NT2/D1 (cell line): ENCODE measurements around the gene OPCML.

Experiments
- DNase-seq: peaks from one replicate; pipeline ENCODE4 v3.0.0-alpha.2; 2011; ENCODE audit warnings: low read depth, low spot score
- H3K27me3 ChIP-seq: 2 replicates; pipeline ENCODE4 v1.6.0; 2011; ENCODE audit warnings: mild to moderate bottlenecking; ENCODE audit not compliant: insufficient read length, insufficient read depth
- H3K36me3 ChIP-seq: 2 replicates; pipeline ENCODE4 v1.6.1; 2011; ENCODE audit warnings: mild to moderate bottlenecking, low read length, mixed read lengths; ENCODE audit not compliant: insufficient read depth, insufficient read length
- H3K4me1 ChIP-seq: 2 replicates; pipeline ENCODE4 v1.5.1; 2011; ENCODE audit not compliant: insufficient read depth, insufficient read length
- H3K4me3 ChIP-seq: 2 replicates; pipeline ENCODE4 v1.5.1; 2011; ENCODE audit warnings: low read depth; ENCODE audit not compliant: insufficient read length
- H3K9ac ChIP-seq: 2 replicates; pipeline ENCODE4 v1.6.0; 2011; ENCODE audit warnings: low read depth; ENCODE audit not compliant: insufficient read length
- H3K9me3 ChIP-seq: 2 replicates; pipeline ENCODE4 v1.5.1; 2011; ENCODE audit warnings: mild to moderate bottlenecking, low read length; ENCODE audit not compliant: insufficient read depth
- SUZ12 ChIP-seq: IDR thresholded peaks from 2 replicates; pipeline ENCODE4 v1.6.1; 2011; ENCODE audit not compliant: insufficient read length, insufficient read depth; ENCODE audit errors: extremely low read depth
- YY1 ChIP-seq: IDR thresholded peaks from 2 replicates; pipeline ENCODE4 v1.6.1; 2011; ENCODE audit not compliant: insufficient read length, insufficient read depth
- ZNF274 ChIP-seq: IDR thresholded peaks from 2 replicates; pipeline ENCODE4 v1.6.1; 2011; ENCODE audit warnings: mild to moderate bottlenecking, low read depth, low read length

Gene OPCML

GRCh38 chr11:133137270-133137669 lies 395.0 kb downstream of the OPCML start:
- H3K4me1 ChIP-seq: peaks cover 3% of the 10 kb centered on the region
- no peaks in the 10 kb centered on the region for H3K9me3 ChIP-seq
- no peak overlapping the region for H3K9ac ChIP-seq

DNA sequence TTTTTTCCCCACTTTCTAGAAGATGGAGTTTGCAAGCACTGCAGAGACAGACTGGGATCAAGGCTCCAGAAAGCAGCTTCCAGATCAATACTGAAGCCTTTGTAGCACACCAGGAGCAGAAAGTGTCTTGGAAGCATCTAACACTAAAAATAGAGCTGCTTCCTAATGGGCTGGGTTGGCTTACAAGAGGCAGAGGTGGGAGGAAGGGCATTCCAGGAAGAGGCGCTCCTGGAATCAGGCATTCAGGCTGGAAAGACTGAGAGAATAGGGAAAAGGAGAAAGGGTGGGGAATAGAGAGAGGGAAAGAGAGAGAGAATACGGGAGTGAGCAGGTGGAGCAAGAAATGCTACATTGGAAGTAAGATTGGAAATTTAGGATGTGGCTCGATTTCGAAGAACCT lies 395.9 kb downstream of the OPCML start:
- no peaks in the 10 kb centered on the region for H3K36me3 ChIP-seq
- no peak for TF ChIP-seq SUZ12
- no peak for TF ChIP-seq YY1
- TF ChIP-seq ZNF274: no peak
- no peak for DNase-seq
- H3K4me3 ChIP-seq: no peak overlapping the region
- H3K27me3 ChIP-seq: no peaks in the 10 kb centered on the region
- H3K4me1 ChIP-seq: peaks cover 3% of the 10 kb centered on the region
- H3K9me3 ChIP-seq: no peaks in the 10 kb centered on the region
- H3K9ac ChIP-seq: no peak overlapping the region

More at GRCh38 chr11:133137270-133137669, 395.0 kb downstream of the OPCML start:
- Histone ChIP-seq H3K36me3 (no peaks in the 10 kb centered on the region), H3K27me3 (no peaks in the 10 kb centered on the region), H3K4me3 (no peak overlapping the region)
- no peak for TF ChIP-seq YY1
- TF ChIP-seq SUZ12: no peak
- no peak for TF ChIP-seq ZNF274
- DNase-seq: no peak

- peaks cover 3% of the 10 kb centered on the region for H3K4me1 ChIP-seq
- peak; percentile 75 for DNase-seq
- H3K27me3 ChIP-seq: no peaks in the 10 kb centered on the region
- TF ChIP-seq ZNF274: no peak
- TF ChIP-seq YY1: no peak
- TF ChIP-seq SUZ12: no peak
- no peak overlapping the region for H3K4me3 ChIP-seq
- no peaks in the 10 kb centered on the region for H3K9me3 ChIP-seq
- no peak overlapping the region for H3K9ac ChIP-seq
- H3K36me3 ChIP-seq: no peaks in the 10 kb centered on the region
Observed at GRCh38 chr11:133134314-133135173, 397.8 kb downstream of the OPCML start.

DNA sequence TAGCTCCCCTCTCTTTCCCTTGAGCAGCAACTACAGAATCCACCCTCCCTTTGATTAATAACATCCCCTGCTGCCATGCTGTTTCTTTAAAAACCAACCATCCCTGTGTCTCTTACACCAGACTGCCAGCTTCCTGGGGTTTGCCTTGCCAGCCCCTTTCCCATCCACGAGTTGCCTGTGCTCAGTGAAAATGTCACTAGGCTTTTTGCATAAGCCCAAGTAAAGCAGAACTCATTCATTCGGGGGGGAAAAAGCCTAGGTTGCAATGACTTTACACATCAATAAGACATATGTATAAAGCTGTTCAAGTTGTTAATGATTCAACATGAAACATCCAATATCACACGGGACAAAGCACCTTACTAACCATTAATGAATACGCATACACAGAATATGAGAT lies 398.7 kb downstream of the OPCML start:
- Histone ChIP-seq H3K36me3 (no peaks in the 10 kb centered on the region), H3K4me3 (no peak overlapping the region)
- TF ChIP-seq YY1: no peak
- no peak for TF ChIP-seq SUZ12
- TF ChIP-seq ZNF274: no peak

GRCh38 chr11:133133050-133133449 lies 399.3 kb downstream of the OPCML start:
- TF ChIP-seq SUZ12: no peak
- TF ChIP-seq YY1: no peak
- no peak for TF ChIP-seq ZNF274
- H3K36me3 ChIP-seq: no peaks in the 10 kb centered on the region
- no peak overlapping the region for H3K9ac ChIP-seq
- H3K9me3 ChIP-seq: no peaks in the 10 kb centered on the region
- H3K27me3 ChIP-seq: no peaks in the 10 kb centered on the region
- peaks cover 3% of the 10 kb centered on the region for H3K4me1 ChIP-seq
- no peak for DNase-seq
- H3K4me3 ChIP-seq: no peak overlapping the region

More for the DNA sequence above, 398.7 kb downstream of the OPCML start:
- H3K9me3 ChIP-seq: no peaks in the 10 kb centered on the region
- no peak overlapping the region for H3K9ac ChIP-seq
- DNase-seq: no peak
- no peaks in the 10 kb centered on the region for H3K27me3 ChIP-seq
- H3K4me1 ChIP-seq: peaks cover 3% of the 10 kb centered on the region

- TF ChIP-seq ZNF274 (no peak), YY1 (no peak), SUZ12 (no peak)
- Histone ChIP-seq H3K36me3 (no peaks in the 10 kb centered on the region), H3K4me1 (peaks cover 3% of the 10 kb centered on the region), H3K9me3 (no peaks in the 10 kb centered on the region), H3K4me3 (no peak overlapping the region), H3K27me3 (no peaks in the 10 kb centered on the region), H3K9ac (no peak overlapping the region)
- no peak for DNase-seq
Observed at GRCh38 chr11:133127741-133128140, 404.6 kb downstream of the OPCML start.

DNA sequence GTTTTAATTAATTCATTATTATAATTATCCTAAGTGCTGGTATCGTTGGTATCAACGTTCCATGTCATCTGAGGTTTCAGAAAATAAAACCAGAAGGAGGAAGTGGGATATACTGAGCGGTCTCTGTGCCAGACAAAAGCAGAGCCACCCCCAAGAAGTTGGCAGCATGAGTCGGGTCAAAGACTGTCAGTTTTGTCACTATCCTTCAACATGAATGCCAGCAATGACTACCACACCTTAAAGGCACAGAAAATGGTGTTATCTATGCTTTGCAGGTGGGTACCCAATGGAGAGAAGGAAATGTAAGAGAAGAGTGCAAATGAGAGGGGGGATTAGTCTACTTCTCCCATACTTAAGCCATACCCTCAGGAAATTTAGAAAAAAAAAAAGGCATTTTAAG lies 408.5 kb downstream of the OPCML start:
- DNase-seq: no peak
- no peaks in the 10 kb centered on the region for H3K9me3 ChIP-seq
- TF ChIP-seq YY1: no peak
- no peak for TF ChIP-seq SUZ12
- TF ChIP-seq ZNF274: no peak
- H3K27me3 ChIP-seq: no peaks in the 10 kb centered on the region
- H3K4me1 ChIP-seq: peaks cover 3% of the 10 kb centered on the region
- no peak overlapping the region for H3K9ac ChIP-seq
- no peak overlapping the region for H3K4me3 ChIP-seq
- H3K36me3 ChIP-seq: no peaks in the 10 kb centered on the region
